ENCODE results near the gene PLXND1.

Gene PLXND1

GRCh38 chr3:129528589-129529100 is 77.8 kb downstream of the PLXND1 start, which contains the start of gene RHO:
TSS of gene RHO (plus strand) at chr3:129528639. CDS start at chr3:129528734, 95 bp downstream.
- Histone ChIP-seq H3K36me3 (ENCODE audit: control insufficient read depth, insufficient read depth, low read length) (no peaks in the 10 kb centered on the region), H3K4me3 (ENCODE audit: low read length) (no peak within 1 kb of the TSS), H3K4me1 (ENCODE audit: control insufficient read depth, insufficient read depth, low read length) (peaks cover 5% of the 10 kb centered on the region), H3K9me3 (ENCODE audit: control insufficient read depth, low read length) (no peaks in the 10 kb centered on the region), H3K27me3 (ENCODE audit: control insufficient read depth, insufficient read depth, low read length) (no peaks in the 10 kb centered on the region), H3K9ac (ENCODE audit: low read length) (no peak within 1 kb of the TSS)

- no peaks in the 10 kb centered on the region for H3K27me3 ChIP-seq (ENCODE audit: control insufficient read depth, insufficient read depth, low read length)
- no peak overlapping the region for H3K4me3 ChIP-seq (ENCODE audit: low read length)
- H3K9me3 ChIP-seq (ENCODE audit: control insufficient read depth, low read length), result no peaks in the 10 kb centered on the region
- peaks cover 5% of the 10 kb centered on the region for H3K4me1 ChIP-seq (ENCODE audit: control insufficient read depth, insufficient read depth, low read length)
- no peaks in the 10 kb centered on the region for H3K36me3 ChIP-seq (ENCODE audit: control insufficient read depth, insufficient read depth, low read length)
- H3K9ac ChIP-seq (ENCODE audit: low read length), result no peak overlapping the region
Measured at GRCh38 chr3:129527262-129527661, 79.2 kb downstream of the PLXND1 start.

GRCh38 chr3:129526121-129526900 is 80.2 kb downstream of the PLXND1 start:
- Histone ChIP-seq H3K4me1 (ENCODE audit: control insufficient read depth, insufficient read depth, low read length) (peaks cover 5% of the 10 kb centered on the region), H3K9me3 (ENCODE audit: control insufficient read depth, low read length) (no peaks in the 10 kb centered on the region), H3K36me3 (ENCODE audit: control insufficient read depth, insufficient read depth, low read length) (no peaks in the 10 kb centered on the region), H3K27me3 (ENCODE audit: control insufficient read depth, insufficient read depth, low read length) (no peaks in the 10 kb centered on the region), H3K9ac (ENCODE audit: low read length) (no peak overlapping the region), H3K4me3 (ENCODE audit: low read length) (no peak overlapping the region)

- peaks cover 5% of the 10 kb centered on the region for H3K4me1 ChIP-seq (ENCODE audit: control insufficient read depth, insufficient read depth, low read length)
- H3K9ac ChIP-seq (ENCODE audit: low read length), result no peak overlapping the region
- H3K36me3 ChIP-seq (ENCODE audit: control insufficient read depth, insufficient read depth, low read length), result no peaks in the 10 kb centered on the region
- no peak overlapping the region for H3K4me3 ChIP-seq (ENCODE audit: low read length)
- H3K27me3 ChIP-seq (ENCODE audit: control insufficient read depth, insufficient read depth, low read length), result no peaks in the 10 kb centered on the region
- H3K9me3 ChIP-seq (ENCODE audit: control insufficient read depth, low read length), result no peaks in the 10 kb centered on the region
Measured at GRCh38 chr3:129525341-129525968, 81.0 kb downstream of the PLXND1 start.

- no peaks in the 10 kb centered on the region for H3K4me1 ChIP-seq (ENCODE audit: control insufficient read depth, insufficient read depth, low read length)
- no peaks in the 10 kb centered on the region for H3K36me3 ChIP-seq (ENCODE audit: control insufficient read depth, insufficient read depth, low read length)
- H3K9me3 ChIP-seq (ENCODE audit: control insufficient read depth, low read length), result no peaks in the 10 kb centered on the region
- no peak overlapping the region for H3K4me3 ChIP-seq (ENCODE audit: low read length)
- no peak overlapping the region for H3K9ac ChIP-seq (ENCODE audit: low read length)
- H3K27me3 ChIP-seq (ENCODE audit: control insufficient read depth, insufficient read depth, low read length), result no peaks in the 10 kb centered on the region
Measured at GRCh38 chr3:129524081-129524480, 82.4 kb downstream of the PLXND1 start.

- Histone ChIP-seq H3K4me3 (ENCODE audit: low read length) (no peak overlapping the region), H3K36me3 (ENCODE audit: control insufficient read depth, insufficient read depth, low read length) (no peaks in the 10 kb centered on the region), H3K9me3 (ENCODE audit: control insufficient read depth, low read length) (no peaks in the 10 kb centered on the region), H3K9ac (ENCODE audit: low read length) (no peak overlapping the region), H3K27me3 (ENCODE audit: control insufficient read depth, insufficient read depth, low read length) (no peaks in the 10 kb centered on the region), H3K4me1 (ENCODE audit: control insufficient read depth, insufficient read depth, low read length) (no peaks in the 10 kb centered on the region)
Measured at GRCh38 chr3:129522953-129523352, 83.5 kb downstream of the PLXND1 start.

- Histone ChIP-seq H3K4me1 (ENCODE audit: control insufficient read depth, insufficient read depth, low read length) (no peaks in the 10 kb centered on the region), H3K36me3 (ENCODE audit: control insufficient read depth, insufficient read depth, low read length) (no peaks in the 10 kb centered on the region), H3K9me3 (ENCODE audit: control insufficient read depth, low read length) (no peaks in the 10 kb centered on the region), H3K4me3 (ENCODE audit: low read length) (no peak overlapping the region), H3K27me3 (ENCODE audit: control insufficient read depth, insufficient read depth, low read length) (no peaks in the 10 kb centered on the region), H3K9ac (ENCODE audit: low read length) (no peak overlapping the region)
Measured at GRCh38 chr3:129521611-129522010, 84.9 kb downstream of the PLXND1 start.

- no peak overlapping the region for H3K4me3 ChIP-seq (ENCODE audit: low read length)
- no peaks in the 10 kb centered on the region for H3K9me3 ChIP-seq (ENCODE audit: control insufficient read depth, low read length)
- H3K27me3 ChIP-seq (ENCODE audit: control insufficient read depth, insufficient read depth, low read length), result no peaks in the 10 kb centered on the region
- H3K36me3 ChIP-seq (ENCODE audit: control insufficient read depth, insufficient read depth, low read length), result no peaks in the 10 kb centered on the region
- H3K4me1 ChIP-seq (ENCODE audit: control insufficient read depth, insufficient read depth, low read length), result no peaks in the 10 kb centered on the region
- H3K9ac ChIP-seq (ENCODE audit: low read length), result no peak overlapping the region
Measured at GRCh38 chr3:129520960-129521359, 85.5 kb downstream of the PLXND1 start.

- H3K9me3 ChIP-seq (ENCODE audit: control insufficient read depth, low read length), result no peaks in the 10 kb centered on the region
Measured at GRCh38 chr3:129519896-129520715, 86.4 kb downstream of the PLXND1 start.

GRCh38 chr3:129519449-129519848 is 87.0 kb downstream of the PLXND1 start:
- no peaks in the 10 kb centered on the region for H3K27me3 ChIP-seq (ENCODE audit: control insufficient read depth, insufficient read depth, low read length)
- H3K36me3 ChIP-seq (ENCODE audit: control insufficient read depth, insufficient read depth, low read length), result no peaks in the 10 kb centered on the region
- no peaks in the 10 kb centered on the region for H3K4me1 ChIP-seq (ENCODE audit: control insufficient read depth, insufficient read depth, low read length)
- H3K9ac ChIP-seq (ENCODE audit: low read length), result no peak overlapping the region
- H3K9me3 ChIP-seq (ENCODE audit: control insufficient read depth, low read length), result no peaks in the 10 kb centered on the region
- no peak overlapping the region for H3K4me3 ChIP-seq (ENCODE audit: low read length)

More at GRCh38 chr3:129519896-129520715, 86.4 kb downstream of the PLXND1 start:
- Histone ChIP-seq H3K27me3 (ENCODE audit: control insufficient read depth, insufficient read depth, low read length) (no peaks in the 10 kb centered on the region), H3K4me3 (ENCODE audit: low read length) (no peak overlapping the region), H3K4me1 (ENCODE audit: control insufficient read depth, insufficient read depth, low read length) (no peaks in the 10 kb centered on the region), H3K36me3 (ENCODE audit: control insufficient read depth, insufficient read depth, low read length) (no peaks in the 10 kb centered on the region), H3K9ac (ENCODE audit: low read length) (no peak overlapping the region)

GRCh38 chr3:129518581-129518980 is 87.9 kb downstream of the PLXND1 start:
- Histone ChIP-seq H3K36me3 (ENCODE audit: control insufficient read depth, insufficient read depth, low read length) (no peaks in the 10 kb centered on the region), H3K9me3 (ENCODE audit: control insufficient read depth, low read length) (no peaks in the 10 kb centered on the region), H3K27me3 (ENCODE audit: control insufficient read depth, insufficient read depth, low read length) (no peaks in the 10 kb centered on the region), H3K4me3 (ENCODE audit: low read length) (no peak overlapping the region), H3K9ac (ENCODE audit: low read length) (no peak overlapping the region), H3K4me1 (ENCODE audit: control insufficient read depth, insufficient read depth, low read length) (no peaks in the 10 kb centered on the region)

All from mucosa of stomach (tissue), 1 donor.